H1 (cell line): ENCODE data around the gene GNG7. TPM values are rescaled to one million over a fixed set of nuclear protein-coding genes. Genes with fewer than 3 reads are reported as not detected.

Experiments used
- CTCF ChIA-PET: fragments of 300-600 bp; sonication (Branson Sonifier 250); formaldehyde crosslinking; loops from one replicate; lab custom pipeline; 2021; ENCODE audit not compliant: partially characterized antibody; lab: Charles Lee
- POLR2A ChIA-PET: fragments of 300-600 bp; sonication (Branson Sonifier 250); formaldehyde crosslinking; loops from one replicate; lab custom pipeline; 2021; ENCODE audit warnings: inconsistent platforms; ENCODE audit not compliant: partially characterized antibody; lab: Charles Lee
- DNase-seq, 2 experiments: peaks; one replicate each; pipeline versions ENCODE4 v3.0.0 to v3.0.0-alpha.2; 2010 to 2022; ENCODE audit warnings: low spot score in 2 of 2, low read depth in 1 of 2, mixed read lengths in 1 of 2
- FAIRE-seq: peaks from 2 replicates; lab custom pipeline; 2011; peaks lifted over from hg19 to GRCh38; lab: Jason Lieb, UNC
- H2AFZ ChIP-seq: 2 replicates; pipeline ENCODE4 v1.8.1; 2012; ENCODE audit warnings: low read length, inconsistent platforms
- H2AK5ac ChIP-seq: 2 replicates; pipeline ENCODE4 v1.6.1; 2013; ENCODE audit warnings: low read depth, low read length
- H2BK120ac ChIP-seq: replicated peaks from 2 replicates; pipeline ENCODE3; 2013; ENCODE audit warnings: low read depth, low read length, inconsistent platforms
- H2BK12ac ChIP-seq: 2 replicates; pipeline ENCODE4 v1.6.1; 2013; ENCODE audit warnings: low read depth, low read length
- H2BK15ac ChIP-seq: 2 replicates; pipeline ENCODE4 v1.6.1; 2013; ENCODE audit warnings: low read length
- H2BK20ac ChIP-seq: 2 replicates; pipeline ENCODE4 v1.6.1; 2013; ENCODE audit warnings: low read length
- H2BK5ac ChIP-seq: 2 replicates; pipeline ENCODE4 v1.6.1; 2013; ENCODE audit warnings: low read depth, low read length
- H3K14ac ChIP-seq: 2 replicates; pipeline ENCODE4 v1.6.1; 2013; ENCODE audit warnings: inconsistent platforms; ENCODE audit not compliant: insufficient read length
- H3K18ac ChIP-seq: 2 replicates; pipeline ENCODE4 v1.6.1; 2013; ENCODE audit warnings: low read length; ENCODE audit errors: extremely low read depth
- H3K23ac ChIP-seq: 2 replicates; pipeline ENCODE4 v1.6.1; 2013; ENCODE audit warnings: inconsistent platforms; ENCODE audit not compliant: insufficient read length
- H3K23me2 ChIP-seq: 2 replicates; pipeline ENCODE4 v1.6.1; 2013; ENCODE audit warnings: low read depth, low read length
- H3K27ac ChIP-seq: 2 replicates; pipeline ENCODE4 v1.6.1; 2011; ENCODE audit warnings: low read depth, low read length, inconsistent platforms
- H3K27me3 ChIP-seq, 4 experiments: replicated peaks in 1 of 4; 1 replicate in 1 of 4; 2 replicates in 3 of 4; pipeline versions ENCODE4 v1.6.1 to v1.8.1; 2011 to 2013; ENCODE audit warnings: low read length in 3 of 4, mild to moderate bottlenecking in 3 of 4, inconsistent platforms in 2 of 4, mixed read lengths in 2 of 4, moderate library complexity in 1 of 4; ENCODE audit not compliant: control insufficient read depth in 3 of 4, insufficient read depth in 3 of 4; ENCODE audit errors: extremely low read depth in 1 of 4
- H3K36me3 ChIP-seq, 4 experiments: 2 replicates each; pipeline versions ENCODE4 v1.6.1 to v1.8.1; 2011 to 2013; ENCODE audit warnings: mild to moderate bottlenecking in 4 of 4, low read length in 3 of 4, moderate library complexity in 2 of 4, control low read depth in 1 of 4, inconsistent platforms in 1 of 4; ENCODE audit not compliant: insufficient read depth in 4 of 4, control insufficient read depth in 2 of 4
- H3K4ac ChIP-seq: replicated peaks from 2 replicates; pipeline ENCODE3; 2013; ENCODE audit warnings: low read length, low read depth, mixed read lengths, inconsistent platforms; ENCODE audit not compliant: insufficient read length
- H3K4me1 ChIP-seq, 4 experiments: replicated peaks in 1 of 4; 1 replicate in 1 of 4; 2 replicates in 3 of 4; pipeline versions ENCODE4 v1.6.1 to v1.8.1; 2011 to 2013; ENCODE audit warnings: low read length in 3 of 4, inconsistent platforms in 2 of 4, mixed read lengths in 1 of 4; ENCODE audit not compliant: insufficient read depth in 4 of 4, control insufficient read depth in 3 of 4
- H3K4me2 ChIP-seq, 2 experiments: 2 replicates each; pipeline versions ENCODE4 v1.6.1 to v1.8.1; 2011 to 2013; ENCODE audit warnings: low read depth in 2 of 2, low read length in 2 of 2, control low read depth in 1 of 2, inconsistent platforms in 1 of 2, mild to moderate bottlenecking in 1 of 2; ENCODE audit not compliant: insufficient read depth in 1 of 2
- H3K4me3 ChIP-seq, 4 experiments: fragments of 200-600, 300-600 bp in 1 of 4; sonication (generic), shearing (Covaris generic), sonication (Bioruptor Twin) in 1 of 4; 2 replicates each; pipeline versions ENCODE4 v1.5.1 to v1.8.1; 2011 to 2016; ENCODE audit warnings: low read length in 4 of 4, low read depth in 3 of 4, control low read depth in 2 of 4, inconsistent platforms in 2 of 4, mild to moderate bottlenecking in 2 of 4, mixed read lengths in 1 of 4, moderate library complexity in 1 of 4; ENCODE audit not compliant: insufficient read depth in 2 of 4; ENCODE audit errors: extremely low read depth in 1 of 4
- H3K56ac ChIP-seq: replicated peaks from 2 replicates; pipeline ENCODE3; 2013; ENCODE audit warnings: low read depth, mild to moderate bottlenecking, mixed read lengths, low read length, inconsistent platforms; ENCODE audit not compliant: insufficient read length
- H3K79me1 ChIP-seq: 2 replicates; pipeline ENCODE4 v1.6.1; 2013; ENCODE audit warnings: low read depth, low read length, control low read depth
- H3K79me2 ChIP-seq, 2 experiments: 2 replicates each; pipeline versions ENCODE4 v1.6.1 to v1.8.1; 2012 to 2013; ENCODE audit warnings: low read length in 2 of 2, mild to moderate bottlenecking in 2 of 2, inconsistent platforms in 1 of 2; ENCODE audit not compliant: insufficient read depth in 2 of 2, control insufficient read depth in 1 of 2
- H3K9ac ChIP-seq, 4 experiments: replicated peaks in 1 of 4; 1 replicate in 1 of 4; 2 replicates in 3 of 4; pipeline versions ENCODE4 v1.6.1 to v1.8.1; 2011 to 2013; ENCODE audit warnings: low read depth in 3 of 4, low read length in 3 of 4, control low read depth in 2 of 4, mild to moderate bottlenecking in 2 of 4, moderate library complexity in 2 of 4, inconsistent platforms in 1 of 4; ENCODE audit errors: extremely low read depth in 1 of 4
- H3K9me3 ChIP-seq, 2 experiments: 2 replicates each; pipeline versions ENCODE4 v1.6.1 to v1.8.1; 2012 to 2013; ENCODE audit warnings: mild to moderate bottlenecking in 2 of 2, moderate library complexity in 2 of 2, control low read depth in 1 of 2, inconsistent platforms in 1 of 2, low read depth in 1 of 2, low read length in 1 of 2, mixed read lengths in 1 of 2; ENCODE audit not compliant: insufficient read depth in 2 of 2
- H4K20me1 ChIP-seq, 2 experiments: replicated peaks in 1 of 2; 2 replicates each; pipeline versions ENCODE3 to v1.8.1; 2011 to 2013; ENCODE audit warnings: inconsistent platforms in 2 of 2, low read length in 2 of 2, mild to moderate bottlenecking in 1 of 2; ENCODE audit not compliant: insufficient read depth in 2 of 2, control insufficient read depth in 1 of 2
- H4K5ac ChIP-seq: 2 replicates; pipeline ENCODE4 v1.6.1; 2013; ENCODE audit warnings: low read length, low read depth, mixed read lengths, inconsistent platforms; ENCODE audit not compliant: insufficient read length
- H4K8ac ChIP-seq: 2 replicates; pipeline ENCODE4 v1.8.0; 2013; ENCODE audit warnings: mild to moderate bottlenecking, moderate library complexity, low read length, inconsistent platforms; ENCODE audit not compliant: insufficient read depth; ENCODE audit errors: extremely low read depth
- H4K91ac ChIP-seq: replicated peaks from 2 replicates; pipeline ENCODE3; 2013; ENCODE audit warnings: low read length, mixed read lengths, inconsistent platforms; ENCODE audit not compliant: insufficient read length
- YY1 ChIP-seq: IDR thresholded peaks from 2 replicates; pipeline ENCODE4 v1.6.1; 2011; ENCODE audit warnings: low read depth, mild to moderate bottlenecking, low read length
- WGBS, 2 experiments: shearing (Covaris generic) in 1 of 2; methylation state at CpG; one replicate each; pipeline versions ENCODE4 v1.1.6 to v1.1.7; 2013 to 2015; ENCODE audit warnings: low lambda C conversion rate in 2 of 2, mixed read lengths in 2 of 2, inconsistent platforms in 1 of 2, low coverage in 1 of 2, missing lambda C conversion rate in 1 of 2; ENCODE audit not compliant: insufficient replicate concordance in 2 of 2, insufficient coverage in 1 of 2, insufficient read length in 1 of 2; ENCODE audit errors: extremely low coverage in 1 of 2, missing lambda C conversion rate in 1 of 2; 5-methylcytosine and 5-hydroxymethylcytosine counted together
- polyA plus RNA-seq, 7 experiments: library from polyadenylated mRNA; depleted of rRNA in 3 of 7; stranded (reverse) in 5 of 7; unstranded in 2 of 7; fragments of >200 nt in 5 of 7; fragments of 200-250 nt in 2 of 7; gene quantifications; 1 replicate in 5 of 7; 2 replicates in 1 of 7; 4 replicates in 1 of 7; pipeline versions ENCODE4 v1.2.1 to v1.2.3, GENCODE V29; 2011 to 2013; ENCODE audit warnings: missing spikeins in 2 of 7, mixed read lengths in 2 of 7
- total RNA-seq: library from RNA; stranded (reverse); fragmentation: NEBNext Ultra II Directional; extraction: Animal tissue kit (Norgen Biotek cat#: 25700); gene quantifications from 2 replicates; pipeline ENCODE4 v1.2.1, GENCODE V29; 2021

The GNG7 gene
- total and polyA plus RNA-seq, 2 of the 8 experiments (the other 6 are each of a cell fraction or from before 2014, with no cell fraction given): 2.8 to 7.8 TPM

DNA sequence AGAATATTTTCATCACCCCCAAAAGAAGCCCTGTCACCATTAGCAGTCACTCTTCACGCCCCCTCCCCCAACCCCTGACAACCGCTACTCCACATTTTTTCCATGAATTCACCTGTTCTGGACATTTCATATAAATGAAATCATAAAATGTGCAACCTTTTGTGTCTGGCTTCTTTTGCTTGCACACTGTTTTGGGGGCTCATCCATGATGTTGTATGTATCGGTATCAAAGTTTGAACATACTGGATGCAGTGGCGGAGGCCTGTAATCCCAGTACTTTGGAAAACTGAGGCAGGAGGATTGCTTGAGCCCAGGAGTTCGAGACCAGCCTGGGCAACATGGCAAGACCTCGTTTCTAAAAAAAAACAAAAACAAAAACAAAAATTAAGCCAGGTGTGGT, 219.4 kb downstream of the GNG7 start:
- Histone ChIP-seq H3K4me1 (peaks cover 0 to 1% (median under 1%) of the 10 kb centered on the region in 4 experiments; a peak in 4 of 7 replicates), H3K18ac (no peak overlapping the region), H3K4ac (no peak overlapping the region), H3K56ac (no peak overlapping the region), H3K4me3 (no peak overlapping the region), H3K79me1 (no peaks in the 10 kb centered on the region), H3K9ac (no peak overlapping the region), H2AK5ac (no peak overlapping the region), H3K36me3 (peaks cover 0 to under 1% (median 0%) of the 10 kb centered on the region in 4 experiments; a peak in 1 of 8 replicates), H3K23ac (no peak overlapping the region), H4K5ac (no peak overlapping the region), H3K27ac (no peak overlapping the region), H2BK5ac (no peak overlapping the region), H3K23me2 (peaks cover 10% of the 10 kb centered on the region; the same call in 1 of the 2 replicates), H2BK15ac (no peak overlapping the region), H2BK120ac (no peak overlapping the region), H3K14ac (no peak overlapping the region), H2AFZ (no peak overlapping the region), H4K8ac (no peak overlapping the region), H2BK20ac (no peak overlapping the region), H4K91ac (no peak overlapping the region), H3K9me3 (peaks cover 0 to 8% of the 10 kb centered on the region in 2 experiments; a peak in 2 of 4 replicates), H3K79me2 (no peaks in the 10 kb centered on the region), H3K27me3 (peaks cover 1 to 24% (median 20%) of the 10 kb centered on the region in 4 experiments), H2BK12ac (no peak overlapping the region), H3K4me2 (no peak overlapping the region), H4K20me1 (peaks cover 0 to 1% of the 10 kb centered on the region in 2 experiments)
- WGBS, 2 experiments: 81% methylated on average over 6 of the region's 6 CpGs; no CpG with 5 or more reads in 1 of the 2 experiments
- TF ChIP-seq YY1: no peak
- DNase-seq (no peak), FAIRE-seq (no peak)
- POLR2A ChIA-PET: no interaction called here
- CTCF ChIA-PET: interaction anchor here (1.0 kb wide), 1 partner anchor 95 kb away, joined by 3 read pairs; no protein-coding TSS in a partner anchor
